Right lobe of liver (tissue), 6 donors: Measurements from ENCODE around the gene NFIL3. TPM values are rescaled to one million over a fixed set of nuclear protein-coding genes. Genes with fewer than 3 reads are reported as not detected.
A peak's percentile ranks its signal among the peaks of the same experiment; 100 is the strongest.

Experiments used
- ATAC-seq, 4 donors: fragments of 200-7000 bp; cut with Tn5 transposase; one replicate each; pipeline ENCODE4 v1.9.1; 2020; ENCODE audit warnings: mild to moderate bottlenecking in 4 of 4, moderate library complexity in 4 of 4
- DNase-seq, 3 donors: peaks; one replicate each; pipeline ENCODE4 v3.0.0-alpha.2; 2020
- H3K27ac ChIP-seq, 3 donors: fragments of 200-600 bp; one replicate each; pipeline ENCODE4 v1.8.0; 2022
- H3K27me3 ChIP-seq, 2 donors: fragments of 200-600 bp; one replicate each; pipeline ENCODE4 v1.8.0; 2022
- H3K36me3 ChIP-seq, 4 donors: fragments of 200-600 bp; sonication (generic) in 1 of 4; one replicate each; pipeline versions ENCODE4 v1.5.1 to v1.8.0; 2017 to 2022; ENCODE audit warnings: control low read depth in 1 of 4
- H3K4me1 ChIP-seq, 4 donors: fragments of 200-600 bp; sonication (generic) in 1 of 4; one replicate each; pipeline versions ENCODE4 v1.5.1 to v1.8.0; 2017 to 2022; ENCODE audit warnings: control low read depth in 1 of 4
- H3K4me3 ChIP-seq, 3 donors: fragments of 200-600 bp; one replicate each; pipeline ENCODE4 v1.8.0; 2022
- H3K9me3 ChIP-seq, 4 donors: fragments of 200-600 bp; sonication (generic) in 1 of 4; one replicate each; pipeline versions ENCODE4 v1.5.1 to v1.8.0; 2017 to 2022; ENCODE audit warnings: control low read depth in 1 of 4
- CTCF ChIP-seq, 4 donors: fragments of 200-600 bp in 3 of 4; fragments of 450-650 bp in 1 of 4; IDR thresholded peaks; one replicate each; pipeline versions ENCODE4 v1.5.1 to v1.8.0; 2016 to 2022; ENCODE audit warnings: antibody characterized with exemption in 4 of 4, mild to moderate bottlenecking in 2 of 4
- POLR2A ChIP-seq: fragments of 450-650 bp; IDR thresholded peaks from one replicate; pipeline ENCODE4 v1.6.1; 2017; ENCODE audit warnings: antibody characterized with exemption, mild to moderate bottlenecking
- WGBS: methylation state at CpG from one replicate; pipeline ENCODE4 v1.1.6; 2018; ENCODE audit warnings: low coverage, low lambda C conversion rate; ENCODE audit not compliant: insufficient coverage; ENCODE audit errors: missing lambda C conversion rate; 5-methylcytosine and 5-hydroxymethylcytosine counted together
- intact Hi-C, 2 donors: fragments of 100-400 bp; cut with DNase I; formaldehyde crosslinking; loops; one replicate each; pipeline versions ENCODE4 v1.11.2 to v1.14.1; 2022
- total RNA-seq, 6 experiments: library from RNA; depleted of rRNA in 2 of 6; stranded (reverse); fragments of >200 nt in 2 of 6; fragmentation: NEBNext Ultra II Directional in 3 of 6; extraction: Animal tissue kit (Norgen Biotek cat#: 25700) in 3 of 6; gene quantifications; one replicate each; pipeline versions ENCODE4 v1.1.0 to v1.2.4, GENCODE V29; 2016 to 2023
- donor health status: DM: no; HTN: yes; CAD: no.
- donor health status: DM: no; HTN: no; CAD: no.
- donor health status: DM: no; HTN: no; CAD: no.
- donor health status: DM: no; HTN: yes; CAD: no.
- donor health status: DM: no; HTN: yes; CAD: no.

Gene NFIL3
- total RNA-seq, 6 experiments from 2014 or later, result 16.0 to 55.4 (median 25.6) TPM

- H3K27me3 ChIP-seq, result no peaks in the 10 kb centered on the region
- no peak for TF ChIP-seq POLR2A
- TF ChIP-seq CTCF (IDR thresholded peaks at IDR 0.05), result no peak
- H3K4me1 ChIP-seq, result no peaks in the 10 kb centered on the region
- intact Hi-C loops, result loop anchor here in 1 of 2 donors (10.0 kb wide), 1 partner anchor 522 kb away; no protein-coding TSS in a partner anchor
- no peak overlapping the region for H3K4me3 ChIP-seq
- no peak for DNase-seq
- H3K27ac ChIP-seq, result no peak overlapping the region
- ATAC-seq, result no peak
- no peaks in the 10 kb centered on the region for H3K9me3 ChIP-seq
- WGBS, result 79% methylated on average over 13 of the region's 13 CpGs
- H3K36me3 ChIP-seq, result no peaks in the 10 kb centered on the region
Observed at GRCh38 chr9:91436841-91437240, 13.2 kb upstream of the NFIL3 start.

GRCh38 chr9:91433180-91433579 is 9.5 kb upstream of the NFIL3 start:
- intact Hi-C loops, result loop anchor here (5.0 to 10.0 kb wide), 2 partner anchors 518 to 521 kb away; no protein-coding TSS in a partner anchor
- Histone ChIP-seq H3K4me1 (no peaks in the 10 kb centered on the region), H3K27me3 (no peaks in the 10 kb centered on the region), H3K36me3 (no peaks in the 10 kb centered on the region), H3K27ac (no peak overlapping the region), H3K9me3 (no peaks in the 10 kb centered on the region), H3K4me3 (no peak overlapping the region)
- WGBS, result 12% methylated on average over 2 of the region's 2 CpGs
- ATAC-seq (peak; percentile 77 to 98 (median 82)), DNase-seq (no peak)
- TF ChIP-seq POLR2A (no peak), CTCF (IDR thresholded peaks at IDR 0.05) (peak; percentile 48 to 58 (median 54))

GRCh38 chr9:91431485-91431884 is 7.9 kb upstream of the NFIL3 start:
- intact Hi-C loops, result loop anchor here (5.0 to 10.0 kb wide), 2 partner anchors 517 to 519 kb away; no protein-coding TSS in a partner anchor
- DNase-seq (no peak), ATAC-seq (no peak)
- WGBS, result 87% methylated on average over 3 of the region's 5 CpGs
- Histone ChIP-seq H3K9me3 (no peaks in the 10 kb centered on the region), H3K36me3 (no peaks in the 10 kb centered on the region), H3K27me3 (no peaks in the 10 kb centered on the region), H3K4me1 (no peaks in the 10 kb centered on the region), H3K27ac (no peak overlapping the region), H3K4me3 (no peak overlapping the region)
- TF ChIP-seq CTCF (IDR thresholded peaks at IDR 0.05) (no peak), POLR2A (no peak)

GRCh38 chr9:91429501-91429900 is 5.9 kb upstream of the NFIL3 start:
- H3K4me3 ChIP-seq, result no peak overlapping the region
- no peaks in the 10 kb centered on the region for H3K4me1 ChIP-seq
- intact Hi-C loops, result loop anchor here in 1 of 2 donors (5.0 to 10.0 kb wide), 2 partner anchors 235 to 392 kb away; no protein-coding TSS in a partner anchor
- TF ChIP-seq POLR2A, result no peak
- no peak for TF ChIP-seq CTCF (IDR thresholded peaks at IDR 0.05)
- no peak overlapping the region for H3K27ac ChIP-seq
- 73% methylated on average over 5 of the region's 8 CpGs for WGBS
- ATAC-seq (no peak), DNase-seq (no peak)
- H3K27me3 ChIP-seq, result no peaks in the 10 kb centered on the region
- H3K9me3 ChIP-seq, result no peaks in the 10 kb centered on the region
- H3K36me3 ChIP-seq, result no peaks in the 10 kb centered on the region
